Prostate gland (tissue), 2 donors: ENCODE results near the gene CLP1. TPM values are rescaled to one million over a fixed set of nuclear protein-coding genes. Genes with fewer than 3 reads are reported as not detected.

Experiments used
- DNase-seq: peaks from one replicate; pipeline ENCODE4 v3.0.0-alpha.2; 2019; ENCODE audit warnings: low spot score
- H3K27ac ChIP-seq, 2 donors: fragments of 200-600 bp; sonication (generic); 2 replicates each; pipeline ENCODE4 v1.5.1; 2017 to 2019
- H3K27me3 ChIP-seq: fragments of 200-600 bp; sonication (generic); replicated peaks from 2 replicates; pipeline ENCODE4 v1.5.1; 2019; ENCODE audit not compliant: insufficient read depth
- H3K36me3 ChIP-seq, 2 donors: fragments of 200-600 bp; sonication (generic); 1 replicate in 1 of 2; 2 replicates in 1 of 2; pipeline versions ENCODE4 v1.5.1 to v1.8.1; 2017 to 2019
- H3K4me1 ChIP-seq: fragments of 200-600 bp; sonication (generic); replicated peaks from 2 replicates; pipeline ENCODE4 v1.5.1; 2019
- H3K4me3 ChIP-seq, 2 donors: fragments of 200-600 bp; sonication (generic); 2 replicates each; pipeline ENCODE4 v1.5.1; 2017 to 2019
- H3K9me3 ChIP-seq: fragments of 200-600 bp; sonication (generic); 2 replicates; pipeline ENCODE4 v1.5.1; 2017
- POLR2A ChIP-seq: fragments of 450-650 bp; IDR thresholded peaks from one replicate; pipeline ENCODE4 v1.6.1; 2016; ENCODE audit warnings: antibody characterized with exemption, mild to moderate bottlenecking
- POLR2AphosphoS5 ChIP-seq: sonication (generic); formaldehyde crosslinking; IDR thresholded peaks from one replicate; pipeline ENCODE4 v1.6.1; 2017; ENCODE audit warnings: antibody characterized with exemption
- WGBS: methylation state at CpG from one replicate; pipeline ENCODE4 v1.1.5; 2018; 5-methylcytosine and 5-hydroxymethylcytosine counted together
- intact Hi-C: fragments of 100-400 bp; cut with DNase I; formaldehyde crosslinking; loops from one replicate; pipeline ENCODE4 v1.14.2; 2022
- total RNA-seq, 2 donors: library from RNA; depleted of rRNA; stranded (reverse); fragments of >200 nt; gene quantifications; one replicate each; pipeline ENCODE4 v1.1.0, GENCODE V29; 2016
- TF ChIP-seq, protein P1 (sequence below), 4 experiments: fragments of 200-600 bp in 2 of 4; fragments of 450-650 bp in 2 of 4; sonication (generic) in 2 of 4; IDR thresholded peaks; 1 replicate in 3 of 4; 2 replicates in 1 of 4; pipeline ENCODE4 v1.5.1; 2016 to 2019; ENCODE audit warnings: antibody characterized with exemption in 4 of 4, mild to moderate bottlenecking in 2 of 4, moderate library complexity in 2 of 4

CLP1 gene
- 10 to 100 TPM in 1 of 2 donors, 1 to 10 TPM in 1; 9.3 to 11.0 TPM for total RNA-seq

DNA sequence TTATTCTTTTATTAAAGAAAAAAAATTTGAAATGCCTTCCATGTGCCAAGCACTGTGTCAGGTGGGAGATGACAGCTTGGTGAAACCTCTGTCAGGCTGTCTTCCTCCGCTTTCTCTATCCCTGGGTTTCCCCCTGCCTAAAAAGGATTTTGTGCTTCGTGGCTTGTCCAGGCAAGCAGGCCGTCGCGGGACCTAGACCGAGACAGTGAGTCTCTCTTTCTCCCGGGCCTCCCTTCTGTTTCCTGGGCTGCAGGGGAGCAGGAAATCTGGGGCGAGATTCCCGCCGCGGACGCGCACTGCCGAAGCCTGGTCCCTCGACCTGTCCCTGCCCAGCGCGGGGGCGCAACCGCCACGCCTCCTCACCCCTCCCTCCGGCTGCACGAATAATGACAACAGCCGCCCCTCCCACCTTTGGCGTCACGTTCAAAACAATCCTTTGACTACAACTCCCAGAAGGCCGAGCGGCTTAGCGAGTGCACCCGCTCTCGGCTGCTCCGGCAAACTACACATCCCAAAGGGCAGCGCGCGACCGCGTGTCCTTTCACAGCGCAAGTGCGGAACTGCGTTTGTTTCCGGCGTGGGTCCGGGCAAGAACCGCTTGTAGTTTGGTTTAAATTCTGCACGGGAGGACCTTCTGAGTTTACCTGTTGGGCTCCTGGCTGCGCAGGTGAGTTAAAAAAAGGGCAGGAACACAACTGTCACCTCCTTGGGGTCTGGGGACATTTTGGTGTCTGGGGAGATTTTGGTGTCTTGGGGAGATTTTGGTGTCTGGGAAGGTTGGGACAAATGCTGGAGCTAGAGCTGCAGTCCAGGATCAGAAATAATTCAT, at the start of gene CLP1:
Gene CLP1 (plus strand): TSS at position 569 of the 829 bp plus-strand sequence. CDS start 1,715 bp downstream, outside the sequence.
- intact Hi-C loops = no loop called here

GRCh38 chr11:57610170-57610569, 47.4 kb upstream of the CLP1 start:
- intact Hi-C loops = no loop called here
- TF ChIP-seq POLR2AphosphoS5 (no peak), POLR2A (no peak)
- TF ChIP-seq, protein P1, sequence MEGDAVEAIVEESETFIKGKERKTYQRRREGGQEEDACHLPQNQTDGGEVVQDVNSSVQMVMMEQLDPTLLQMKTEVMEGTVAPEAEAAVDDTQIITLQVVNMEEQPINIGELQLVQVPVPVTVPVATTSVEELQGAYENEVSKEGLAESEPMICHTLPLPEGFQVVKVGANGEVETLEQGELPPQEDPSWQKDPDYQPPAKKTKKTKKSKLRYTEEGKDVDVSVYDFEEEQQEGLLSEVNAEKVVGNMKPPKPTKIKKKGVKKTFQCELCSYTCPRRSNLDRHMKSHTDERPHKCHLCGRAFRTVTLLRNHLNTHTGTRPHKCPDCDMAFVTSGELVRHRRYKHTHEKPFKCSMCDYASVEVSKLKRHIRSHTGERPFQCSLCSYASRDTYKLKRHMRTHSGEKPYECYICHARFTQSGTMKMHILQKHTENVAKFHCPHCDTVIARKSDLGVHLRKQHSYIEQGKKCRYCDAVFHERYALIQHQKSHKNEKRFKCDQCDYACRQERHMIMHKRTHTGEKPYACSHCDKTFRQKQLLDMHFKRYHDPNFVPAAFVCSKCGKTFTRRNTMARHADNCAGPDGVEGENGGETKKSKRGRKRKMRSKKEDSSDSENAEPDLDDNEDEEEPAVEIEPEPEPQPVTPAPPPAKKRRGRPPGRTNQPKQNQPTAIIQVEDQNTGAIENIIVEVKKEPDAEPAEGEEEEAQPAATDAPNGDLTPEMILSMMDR (IDR thresholded peaks at IDR 0.05) = no peak
- H3K4me3 ChIP-seq = no peak overlapping the region
- H3K36me3 ChIP-seq = peaks cover 0 to 8% of the 10 kb centered on the region in 2 donors
- H3K9me3 ChIP-seq = no peaks in the 10 kb centered on the region
- 77% methylated on average over 4 of the region's 4 CpGs for WGBS
- DNase-seq = no peak
- H3K27me3 ChIP-seq = no peaks in the 10 kb centered on the region
- H3K4me1 ChIP-seq = no peaks in the 10 kb centered on the region
- no peak overlapping the region for H3K27ac ChIP-seq

More for the DNA sequence above, at the start of gene CLP1:
- Histone ChIP-seq H3K4me1 (peaks cover 4% of the 10 kb centered on the region), H3K27me3 (no peaks in the 10 kb centered on the region), H3K4me3 (peak within 1 kb of the TSS; percentile 46 to 59), H3K36me3 (peaks cover 6 to 8% of the 10 kb centered on the region in 2 donors), H3K9me3 (no peaks in the 10 kb centered on the region), H3K27ac (peak within 1 kb of the TSS; percentile 87 to 90)
- WGBS = under 1% methylated on average over 45 of the region's 45 CpGs
- peak; percentile 87 for TF ChIP-seq POLR2A
- TF ChIP-seq, protein P1 (IDR thresholded peaks at IDR 0.05) = peak in 2 of 4 experiments; percentile 27 to 41
- TF ChIP-seq POLR2AphosphoS5 = peak; percentile 100
- DNase-seq = peak; percentile 100

GRCh38 chr11:57614234-57614772, 43.3 kb upstream of the CLP1 start:
- Histone ChIP-seq H3K4me3 (no peak overlapping the region), H3K27me3 (no peaks in the 10 kb centered on the region), H3K36me3 (peaks cover 0 to 8% of the 10 kb centered on the region in 2 donors), H3K27ac (no peak overlapping the region), H3K9me3 (no peaks in the 10 kb centered on the region), H3K4me1 (no peaks in the 10 kb centered on the region)
- DNase-seq = no peak
- intact Hi-C loops = no loop called here
- TF ChIP-seq, protein P1 (IDR thresholded peaks at IDR 0.05) = no peak
- TF ChIP-seq POLR2AphosphoS5 (no peak), POLR2A (no peak)
- WGBS = 79% methylated on average over 10 of the region's 10 CpGs

DNA sequence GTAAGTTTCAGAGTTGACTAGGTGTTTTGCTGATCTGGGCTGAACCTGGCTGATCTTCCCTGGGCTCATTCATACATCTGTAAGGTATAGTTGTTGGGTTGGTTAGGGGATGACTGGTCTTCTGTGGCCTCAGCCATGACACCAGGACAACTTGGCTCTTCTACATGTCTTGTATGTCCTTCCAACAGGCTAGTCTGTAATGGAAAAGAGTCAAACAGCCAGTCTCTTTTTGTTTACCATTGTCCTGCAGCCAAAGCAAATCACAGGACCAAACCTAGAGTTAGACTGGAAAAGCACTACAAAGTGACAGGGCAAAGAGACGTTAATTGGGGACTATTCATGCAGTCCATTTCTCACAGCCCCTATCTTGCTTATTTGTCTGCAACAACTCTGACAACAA, 42.3 kb upstream of the CLP1 start:
- no peaks in the 10 kb centered on the region for H3K27me3 ChIP-seq
- DNase-seq = no peak
- no peak overlapping the region for H3K4me3 ChIP-seq
- intact Hi-C loops = no loop called here
- no peaks in the 10 kb centered on the region for H3K9me3 ChIP-seq
- peaks cover 0 to 8% of the 10 kb centered on the region in 2 donors for H3K36me3 ChIP-seq
- no peak overlapping the region for H3K27ac ChIP-seq
- no peak for TF ChIP-seq POLR2AphosphoS5
- TF ChIP-seq, protein P1 (IDR thresholded peaks at IDR 0.05) = no peak
- no peak for TF ChIP-seq POLR2A
- no peaks in the 10 kb centered on the region for H3K4me1 ChIP-seq
- 60% methylated on average over 1 of the region's 1 CpG for WGBS
